ENCODE data around the gene DSTN.

The DSTN gene

DNA sequence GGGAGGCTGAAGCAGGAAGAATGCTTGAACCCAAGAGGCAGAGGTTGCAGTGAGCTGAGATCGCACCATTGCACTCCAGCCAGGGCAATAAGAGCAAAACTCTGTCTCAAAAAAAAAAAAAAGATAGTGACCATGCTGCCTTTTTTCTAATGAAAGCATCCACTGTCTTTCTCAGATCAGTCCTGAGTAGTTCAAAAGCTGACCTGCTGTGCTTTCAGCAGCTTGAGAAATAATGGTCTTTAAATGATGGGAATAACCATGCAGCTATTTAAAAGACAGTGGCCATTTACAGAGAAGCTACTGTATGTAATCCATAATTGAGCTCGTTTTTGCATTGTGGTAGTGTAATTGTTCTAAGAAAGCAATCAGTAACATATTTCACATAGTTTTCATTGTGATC, 36.1 kb downstream of the DSTN start:
- no peak overlapping the region for H3K9ac ChIP-seq (ENCODE audit: low read depth, low read length)
- peaks cover 17% of the 10 kb centered on the region for H3K4me1 ChIP-seq (ENCODE audit: insufficient read depth, low read length)
- H3K36me3 ChIP-seq (ENCODE audit: insufficient read depth, low read length) = peaks cover 4% of the 10 kb centered on the region
- no peaks in the 10 kb centered on the region for H3K9me3 ChIP-seq (ENCODE audit: control insufficient read depth, insufficient read depth, low read length)

DNA sequence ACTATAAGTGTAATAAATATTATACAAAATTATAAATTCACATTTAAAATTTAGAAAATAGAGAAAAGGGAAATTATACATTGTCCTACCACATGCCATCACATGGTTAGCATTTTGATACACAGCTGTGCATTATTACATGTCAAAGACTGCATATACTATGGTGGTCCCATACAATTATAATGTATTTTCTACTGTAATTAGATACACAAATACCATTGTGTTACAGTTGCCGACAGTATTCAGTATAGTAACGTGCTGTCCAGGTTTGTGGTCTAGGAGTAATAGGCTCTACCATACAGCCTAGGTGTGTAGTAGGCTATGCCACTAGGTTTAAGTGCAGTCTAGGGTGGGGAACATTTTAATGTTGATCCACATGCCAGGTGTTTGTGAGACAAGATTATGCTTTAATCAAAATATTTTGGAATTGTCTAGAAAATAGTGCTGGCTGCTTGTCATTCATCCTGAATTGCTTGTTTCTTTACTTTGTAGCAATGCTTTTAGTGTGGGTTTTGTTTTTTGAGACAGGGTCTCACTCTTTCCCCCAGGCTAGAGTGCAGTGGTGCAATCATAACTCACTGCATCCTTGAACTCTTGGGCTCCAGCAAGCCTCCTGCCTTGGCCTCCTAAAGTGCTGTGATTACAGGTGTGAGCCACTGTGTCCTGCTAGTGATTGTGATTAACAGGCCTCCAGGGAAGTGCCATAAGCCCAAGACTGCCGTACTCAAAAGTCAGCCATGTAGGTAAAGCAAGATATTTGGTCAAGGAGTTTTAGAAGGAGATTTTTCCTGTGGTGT, 39.0 kb downstream of the DSTN start:
- H3K9me3 ChIP-seq (ENCODE audit: control insufficient read depth, insufficient read depth, low read length) = no peaks in the 10 kb centered on the region
- H3K9ac ChIP-seq (ENCODE audit: low read depth, low read length) = no peak overlapping the region
- no peaks in the 10 kb centered on the region; the same call in none of the 2 replicates for H3K4me1 ChIP-seq (ENCODE audit: insufficient read depth, low read length)
- peaks cover 4% of the 10 kb centered on the region for H3K36me3 ChIP-seq (ENCODE audit: insufficient read depth, low read length)

DNA sequence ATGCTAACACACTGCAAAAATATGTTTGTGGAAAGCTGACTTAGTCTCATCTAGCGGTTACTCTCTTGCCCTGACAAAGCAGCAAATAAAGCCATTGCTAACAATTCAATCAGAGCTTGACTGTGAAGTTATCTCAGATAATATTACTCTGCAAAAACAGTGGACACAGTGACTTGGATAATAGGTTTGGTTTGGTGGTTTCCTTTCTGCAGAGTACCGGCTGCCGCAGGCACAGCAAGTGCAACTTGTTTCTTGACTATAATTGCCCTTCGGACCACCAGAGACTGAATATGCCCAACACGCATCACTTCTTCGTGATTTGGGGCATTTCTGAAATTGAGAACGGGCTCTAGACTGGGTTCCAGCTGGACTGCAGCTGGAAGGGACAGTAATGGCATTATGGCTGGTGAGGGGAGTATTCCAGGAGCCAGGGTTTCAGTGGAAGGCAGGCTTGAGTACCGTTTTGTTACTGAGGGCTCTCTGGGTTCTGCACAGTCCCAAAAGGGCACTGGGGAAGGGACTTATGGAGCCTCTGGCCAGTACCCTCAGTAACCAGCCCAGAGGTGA, 40.0 kb downstream of the DSTN start:
- H3K9ac ChIP-seq (ENCODE audit: low read depth, low read length) = no peak overlapping the region
- peaks cover 4% of the 10 kb centered on the region for H3K36me3 ChIP-seq (ENCODE audit: insufficient read depth, low read length)
- H3K9me3 ChIP-seq (ENCODE audit: control insufficient read depth, insufficient read depth, low read length) = no peaks in the 10 kb centered on the region
- H3K4me1 ChIP-seq (ENCODE audit: insufficient read depth, low read length) = no peaks in the 10 kb centered on the region; the same call in none of the 2 replicates

DNA sequence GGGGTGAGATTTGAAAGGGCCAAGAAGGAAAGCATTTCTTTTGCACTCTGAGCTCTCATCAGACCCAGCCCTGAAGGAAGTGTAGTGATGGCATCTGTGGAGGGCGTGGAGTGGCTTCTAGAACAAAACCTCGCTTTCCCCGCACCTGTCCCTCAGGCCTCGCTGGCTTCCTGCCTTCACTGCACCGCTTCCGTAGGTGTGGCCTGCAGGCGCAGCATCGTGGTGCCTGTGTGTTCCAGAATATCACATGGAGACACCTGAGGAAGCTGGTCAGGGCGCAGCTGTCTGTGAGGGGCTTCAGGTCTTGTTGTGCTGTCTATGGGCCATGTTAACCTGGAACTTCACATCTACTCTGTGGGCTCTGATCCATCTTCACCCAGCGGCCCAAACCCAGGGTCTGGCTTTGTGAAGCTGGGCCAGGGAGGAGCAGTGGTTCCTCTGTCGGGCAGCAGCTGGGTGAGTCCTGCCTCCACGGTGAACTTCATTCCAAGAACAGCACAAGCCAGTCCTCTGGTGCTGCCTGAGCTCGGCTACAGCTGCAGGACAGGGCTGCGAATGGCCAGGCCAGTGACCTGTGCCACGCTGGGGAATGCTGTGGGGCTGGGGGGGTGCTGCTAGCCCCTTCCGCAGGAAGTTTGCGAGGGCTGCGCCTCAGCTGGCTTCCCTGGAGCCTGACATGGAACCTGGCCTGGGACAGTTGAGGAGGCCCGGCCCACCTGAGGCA, 40.9 kb downstream of the DSTN start:
- Histone ChIP-seq H3K36me3 (ENCODE audit: insufficient read depth, low read length) (no peaks in the 10 kb centered on the region), H3K9ac (ENCODE audit: low read depth, low read length) (no peak overlapping the region), H3K4me1 (ENCODE audit: insufficient read depth, low read length) (no peaks in the 10 kb centered on the region; the same call in none of the 2 replicates)

DNA sequence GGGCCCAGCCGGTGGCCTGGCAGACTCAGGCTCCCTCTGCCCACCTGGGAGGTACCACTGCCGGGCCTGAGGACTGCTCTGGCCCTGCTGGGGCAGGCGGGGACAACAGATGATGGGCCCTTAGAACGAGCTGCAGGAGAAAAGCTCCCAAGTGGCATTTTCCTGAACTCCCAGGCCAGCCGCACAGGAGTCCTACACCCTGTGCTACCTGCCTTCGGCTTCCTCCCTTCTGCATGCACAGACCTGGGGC, 41.3 kb downstream of the DSTN start:
- no peak overlapping the region for H3K9ac ChIP-seq (ENCODE audit: low read depth, low read length)
- no peaks in the 10 kb centered on the region for H3K36me3 ChIP-seq (ENCODE audit: insufficient read depth, low read length)
- no peaks in the 10 kb centered on the region for H3K9me3 ChIP-seq (ENCODE audit: control insufficient read depth, insufficient read depth, low read length)
- H3K4me1 ChIP-seq (ENCODE audit: insufficient read depth, low read length) = no peaks in the 10 kb centered on the region; the same call in none of the 2 replicates

More for the DNA sequence above, 40.9 kb downstream of the DSTN start:
- H3K9me3 ChIP-seq (ENCODE audit: control insufficient read depth, insufficient read depth, low read length) = no peaks in the 10 kb centered on the region

DNA sequence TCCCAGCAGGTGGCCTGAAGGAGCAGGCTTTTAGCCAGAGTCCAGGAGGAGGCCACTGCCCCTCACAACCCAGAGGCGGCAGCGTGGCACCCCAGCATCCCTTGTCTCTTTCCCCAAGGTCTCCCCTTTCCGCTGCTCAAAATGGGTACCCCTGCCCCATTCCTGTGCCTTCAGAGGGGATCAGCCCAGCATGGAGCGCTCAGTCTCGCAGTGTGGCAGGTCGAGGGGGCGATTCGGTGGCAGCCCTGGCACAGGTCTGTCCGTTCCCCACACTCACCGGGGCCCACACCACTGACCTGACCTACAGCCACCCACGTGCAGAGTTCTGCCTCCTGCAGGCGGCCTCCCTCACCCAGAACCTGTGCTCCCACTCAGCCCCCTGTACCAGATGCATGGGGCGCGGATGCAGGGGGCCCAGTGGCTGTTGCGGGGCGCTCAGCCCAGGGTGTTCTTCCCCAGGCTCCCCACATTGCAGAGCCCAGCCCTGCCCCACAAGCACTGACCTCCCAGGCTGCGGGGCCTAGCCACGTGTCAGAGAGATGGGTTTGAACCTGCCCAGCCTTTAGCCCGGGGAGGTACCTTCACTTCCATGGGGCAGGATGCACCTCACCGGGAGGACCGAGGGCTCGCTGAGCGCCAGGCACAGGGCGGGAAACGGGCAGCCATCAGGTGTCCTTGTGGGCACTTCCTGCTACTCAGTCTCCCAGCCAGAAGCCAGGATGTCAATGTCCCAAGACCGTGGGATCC, 41.8 kb downstream of the DSTN start:
- 0 out of 2 replicates have a peak, but pooled peaks cover 3% of the 10 kb centered on the region for H3K36me3 ChIP-seq (ENCODE audit: insufficient read depth, low read length)
- no peaks in the 10 kb centered on the region for H3K9me3 ChIP-seq (ENCODE audit: control insufficient read depth, insufficient read depth, low read length)
- H3K4me1 ChIP-seq (ENCODE audit: insufficient read depth, low read length) = no peaks in the 10 kb centered on the region; the same call in 1 of the 2 replicates
- H3K9ac ChIP-seq (ENCODE audit: low read depth, low read length) = no peak overlapping the region

DNA sequence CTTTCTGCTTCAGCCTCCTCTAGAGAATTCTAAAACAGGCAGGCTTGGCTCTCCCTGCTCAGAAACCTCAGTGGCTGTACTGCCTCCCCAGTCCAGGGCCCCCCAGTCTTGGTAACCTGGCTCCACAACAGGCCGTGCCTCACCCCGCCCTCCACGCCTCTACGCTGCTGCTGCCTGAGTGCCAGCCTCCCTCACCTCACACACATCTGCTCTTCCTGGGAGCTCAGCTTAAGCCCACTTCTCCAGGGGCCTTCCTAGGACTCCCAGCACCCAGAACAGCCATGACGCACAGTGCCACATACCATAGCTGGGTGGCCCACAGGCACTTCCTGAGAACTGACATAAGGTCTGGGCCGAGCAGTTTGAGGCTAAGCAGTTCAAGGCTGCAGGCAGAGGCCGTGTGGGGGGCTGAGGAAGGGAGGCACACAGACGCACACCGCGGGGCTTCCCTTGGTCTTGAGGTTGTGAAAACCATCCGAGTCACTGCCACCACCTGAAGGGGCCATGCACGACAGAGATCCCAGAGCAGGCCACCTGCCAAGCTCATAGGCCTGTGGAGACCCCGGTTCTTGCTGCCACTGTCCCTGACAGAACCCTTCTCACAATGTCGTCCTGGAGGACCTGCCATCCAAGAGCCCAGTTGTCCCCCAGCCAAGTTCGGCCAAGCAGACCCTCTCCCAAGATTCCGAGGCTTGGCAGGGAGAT, 42.6 kb downstream of the DSTN start:
- 0 out of 2 replicates have a peak, but pooled peaks cover 4% of the 10 kb centered on the region for H3K36me3 ChIP-seq (ENCODE audit: insufficient read depth, low read length)
- no peaks in the 10 kb centered on the region; the same call in 1 of the 2 replicates for H3K4me1 ChIP-seq (ENCODE audit: insufficient read depth, low read length)
- no peak overlapping the region for H3K9ac ChIP-seq (ENCODE audit: low read depth, low read length)

DNA sequence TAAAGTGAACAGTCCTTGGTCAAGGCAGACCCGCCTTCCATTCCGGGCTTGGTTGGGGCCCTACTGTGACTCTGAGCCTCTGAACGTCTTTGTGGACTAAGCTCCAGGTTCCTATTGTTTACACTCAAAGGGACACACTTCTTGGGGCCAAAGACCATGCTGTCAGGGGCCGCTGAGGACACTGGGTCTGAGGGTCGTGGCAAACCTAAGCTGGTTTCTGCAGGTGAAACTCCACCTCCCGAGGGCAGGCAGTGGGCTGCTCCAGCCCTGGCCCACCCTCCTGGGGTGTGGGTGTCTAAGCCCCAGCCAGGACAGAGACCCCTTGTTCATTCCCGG, 43.1 kb downstream of the DSTN start:
- H3K9ac ChIP-seq (ENCODE audit: low read depth, low read length) = no peak overlapping the region
- H3K36me3 ChIP-seq (ENCODE audit: insufficient read depth, low read length) = peaks cover 7% of the 10 kb centered on the region; the same call in 1 of the 2 replicates

More for the DNA sequence above, 42.6 kb downstream of the DSTN start:
- H3K9me3 ChIP-seq (ENCODE audit: control insufficient read depth, insufficient read depth, low read length) = no peaks in the 10 kb centered on the region

DNA sequence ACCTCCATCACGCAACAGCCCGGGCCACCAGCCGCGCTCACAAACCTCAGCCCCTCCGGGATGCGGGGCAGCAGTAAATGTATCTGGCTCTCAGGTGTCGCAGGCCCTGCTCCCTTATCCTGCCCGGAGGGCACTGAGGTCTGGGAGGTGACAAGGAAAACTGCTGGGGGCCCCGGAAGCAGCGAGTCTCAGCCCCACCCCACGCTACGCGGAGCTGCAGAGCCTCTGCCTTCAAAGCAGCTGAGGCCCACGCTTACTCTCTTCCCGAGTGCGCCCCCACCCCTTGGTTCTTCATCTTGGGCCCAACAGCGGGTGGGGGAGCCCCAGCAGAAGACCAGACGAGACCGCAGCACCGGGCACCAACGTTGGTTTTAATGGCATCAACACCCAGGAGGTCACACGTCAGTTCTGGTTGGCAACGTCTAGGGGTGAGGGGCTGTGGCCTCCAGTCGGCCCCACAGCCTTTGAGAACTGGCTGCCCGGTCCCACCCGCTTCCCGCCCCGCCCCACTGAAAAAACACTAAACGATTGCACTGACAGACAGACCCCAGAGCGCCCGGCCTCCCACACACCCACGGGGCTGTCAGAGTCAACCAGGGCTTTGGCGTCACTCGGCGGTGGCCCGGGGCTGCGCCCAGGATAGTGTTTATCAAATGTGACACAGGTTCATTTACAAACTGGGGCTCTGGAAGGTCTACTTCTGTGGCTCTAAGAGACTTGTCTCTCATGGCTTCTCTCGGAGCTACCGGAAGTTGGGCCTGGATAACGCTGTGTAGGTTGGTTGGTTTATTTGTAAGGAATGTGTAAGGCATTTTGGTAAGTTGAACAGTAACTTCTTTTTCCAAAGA, 43.7 kb downstream of the DSTN start:
- no peaks in the 10 kb centered on the region; the same call in 1 of the 2 replicates for H3K4me1 ChIP-seq (ENCODE audit: insufficient read depth, low read length)
- no peak overlapping the region for H3K9ac ChIP-seq (ENCODE audit: low read depth, low read length)
- H3K36me3 ChIP-seq (ENCODE audit: insufficient read depth, low read length) = peaks cover 7% of the 10 kb centered on the region; the same call in 1 of the 2 replicates
- no peaks in the 10 kb centered on the region for H3K9me3 ChIP-seq (ENCODE audit: control insufficient read depth, insufficient read depth, low read length)

More for the DNA sequence above, 43.1 kb downstream of the DSTN start:
- Histone ChIP-seq H3K9me3 (ENCODE audit: control insufficient read depth, insufficient read depth, low read length) (no peaks in the 10 kb centered on the region), H3K4me1 (ENCODE audit: insufficient read depth, low read length) (no peaks in the 10 kb centered on the region; the same call in 1 of the 2 replicates)

DNA sequence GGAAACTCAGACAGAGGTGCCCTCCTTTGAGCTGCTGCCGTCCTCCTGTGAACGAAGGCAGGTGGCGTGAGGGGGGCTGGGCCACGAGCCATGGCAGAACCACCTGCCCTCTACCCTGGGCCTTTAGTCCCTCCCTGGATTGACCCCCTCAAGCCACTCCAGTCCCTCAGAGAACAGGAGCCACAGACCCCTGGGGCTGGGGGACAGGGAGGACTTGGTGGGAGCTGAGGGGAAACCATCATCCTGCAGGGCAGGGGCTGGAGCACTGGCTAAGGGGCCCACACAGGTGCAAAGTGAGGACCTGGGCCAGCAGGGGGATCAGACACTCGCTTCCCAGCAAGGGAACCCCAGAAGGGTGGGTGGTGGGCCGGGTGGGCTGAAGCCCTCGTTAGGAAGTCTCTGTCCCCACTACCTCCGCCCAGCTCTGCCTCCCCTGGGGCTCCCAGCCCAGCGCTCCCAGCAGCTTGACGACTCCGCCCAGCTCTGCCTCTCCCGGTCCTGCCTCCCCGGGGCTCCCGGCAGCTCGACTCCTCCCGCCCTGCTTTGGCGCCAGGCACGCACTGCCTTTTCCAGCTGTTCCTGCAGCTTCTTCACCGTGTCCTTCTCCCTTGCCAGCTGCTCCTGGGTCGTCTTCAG, 44.4 kb downstream of the DSTN start:
- H3K9ac ChIP-seq (ENCODE audit: low read depth, low read length) = no peak overlapping the region
- H3K36me3 ChIP-seq (ENCODE audit: insufficient read depth, low read length) = peaks cover 9% of the 10 kb centered on the region
- H3K9me3 ChIP-seq (ENCODE audit: control insufficient read depth, insufficient read depth, low read length) = no peaks in the 10 kb centered on the region
- H3K4me1 ChIP-seq (ENCODE audit: insufficient read depth, low read length) = no peaks in the 10 kb centered on the region; the same call in 1 of the 2 replicates

DNA sequence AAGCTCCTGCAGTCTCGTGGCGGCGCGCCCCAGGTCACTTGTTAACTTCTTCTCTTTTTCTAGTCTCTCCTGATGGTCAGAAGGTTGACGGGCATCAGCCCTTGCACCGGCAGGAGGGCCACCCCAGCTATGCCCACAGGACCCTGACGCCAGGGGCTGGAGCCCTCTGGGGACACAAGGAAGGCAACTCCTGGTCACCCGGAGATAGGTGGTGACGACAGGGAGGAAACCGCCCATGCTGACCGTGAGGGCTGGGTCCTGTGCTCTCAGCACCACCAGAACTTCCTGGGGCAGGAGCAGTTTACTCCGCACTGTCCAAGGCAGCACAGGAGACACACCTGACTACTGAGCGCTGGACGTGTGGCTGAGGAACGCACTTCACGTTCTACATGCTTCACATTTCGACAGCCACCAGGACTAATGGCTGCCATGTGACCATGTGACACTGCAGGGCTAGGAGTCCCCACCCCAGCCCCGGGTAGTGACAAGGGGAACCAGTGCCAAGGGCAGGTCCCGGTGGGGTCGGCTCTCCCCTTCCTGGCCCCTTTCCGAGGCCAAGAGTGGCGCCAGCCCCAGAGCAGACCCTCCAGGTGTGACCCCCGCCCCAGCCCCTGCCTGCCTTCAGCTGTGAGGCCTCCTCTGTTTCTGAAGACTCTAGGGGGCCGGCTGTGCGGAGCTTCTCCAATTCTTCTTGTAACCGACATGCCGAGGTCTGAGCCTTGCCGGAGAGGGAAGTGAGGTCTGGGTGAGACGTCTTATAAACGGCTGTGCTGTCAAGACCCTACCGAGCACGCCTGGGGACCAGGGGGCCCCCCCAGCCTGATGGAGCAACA, 45.2 kb downstream of the DSTN start:
- peaks cover 9% of the 10 kb centered on the region for H3K36me3 ChIP-seq (ENCODE audit: insufficient read depth, low read length)
- no peaks in the 10 kb centered on the region; the same call in 1 of the 2 replicates for H3K4me1 ChIP-seq (ENCODE audit: insufficient read depth, low read length)
- no peak overlapping the region for H3K9ac ChIP-seq (ENCODE audit: low read depth, low read length)
- H3K9me3 ChIP-seq (ENCODE audit: control insufficient read depth, insufficient read depth, low read length) = no peaks in the 10 kb centered on the region
